ENCODE measurements around the gene L1CAM. TPM values are rescaled to one million over a fixed set of nuclear protein-coding genes. Genes with fewer than 3 reads are reported as not detected.

Gene L1CAM
- total RNA-seq, 1 experiment from 2014 or later: 49.5 TPM

DNA sequence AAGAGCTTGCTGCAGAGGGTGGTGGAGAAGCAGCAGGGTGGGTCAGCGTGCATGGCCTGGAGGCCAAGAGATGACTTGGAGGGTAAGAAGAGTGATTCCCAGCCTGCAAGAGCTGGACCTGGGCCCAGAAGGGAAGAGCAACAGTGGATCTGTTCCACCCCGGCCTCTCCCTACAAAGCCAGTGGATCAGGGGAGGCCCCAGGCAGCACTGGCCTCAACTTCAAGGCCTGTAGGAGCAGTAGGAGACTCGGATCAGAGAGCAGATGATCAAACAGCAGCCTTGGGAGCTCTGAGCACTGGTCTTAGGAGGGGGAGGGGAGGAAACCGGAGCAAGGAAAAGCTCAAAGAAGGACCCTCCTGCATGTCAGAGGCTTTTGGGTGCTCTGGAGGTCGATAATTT lies 7.6 kb downstream of the L1CAM start:
- DNase-seq (ENCODE audit: low read depth): no peak

DNA sequence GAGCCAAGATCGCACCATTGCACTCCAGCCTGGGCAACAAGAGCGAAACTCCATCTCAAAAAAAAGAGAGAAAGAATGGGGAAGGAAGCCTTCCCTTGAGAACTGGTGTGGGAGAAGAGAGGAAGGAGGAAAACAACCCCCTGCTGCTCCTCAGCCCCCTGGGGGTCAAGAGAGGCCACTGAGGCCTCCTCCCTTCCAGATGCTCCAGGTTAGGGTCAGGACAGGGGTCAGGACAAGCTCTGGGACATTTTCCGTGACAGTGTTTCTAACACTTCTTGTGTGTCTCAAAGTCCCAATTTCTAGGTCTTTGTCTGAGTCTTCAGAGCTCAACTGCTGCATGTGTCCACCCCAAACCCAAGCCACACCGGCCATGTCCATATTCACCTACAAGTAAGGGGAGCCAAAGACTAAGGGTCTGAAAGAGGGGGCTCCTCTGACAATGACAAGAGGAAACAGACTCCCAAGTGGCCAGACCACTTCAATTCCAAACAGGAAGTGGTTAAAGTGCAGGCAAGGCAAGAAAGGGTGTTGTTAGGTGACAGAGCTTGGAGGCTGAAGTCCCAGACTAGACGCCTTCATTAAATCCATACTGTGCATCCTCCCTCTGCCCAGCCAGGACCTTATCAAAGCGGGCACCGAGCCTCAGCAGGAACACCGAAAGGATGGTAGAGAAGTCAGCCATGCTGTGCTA lies 8.3 kb downstream of the L1CAM start:
- DNase-seq (ENCODE audit: low read depth): no peak

DNA sequence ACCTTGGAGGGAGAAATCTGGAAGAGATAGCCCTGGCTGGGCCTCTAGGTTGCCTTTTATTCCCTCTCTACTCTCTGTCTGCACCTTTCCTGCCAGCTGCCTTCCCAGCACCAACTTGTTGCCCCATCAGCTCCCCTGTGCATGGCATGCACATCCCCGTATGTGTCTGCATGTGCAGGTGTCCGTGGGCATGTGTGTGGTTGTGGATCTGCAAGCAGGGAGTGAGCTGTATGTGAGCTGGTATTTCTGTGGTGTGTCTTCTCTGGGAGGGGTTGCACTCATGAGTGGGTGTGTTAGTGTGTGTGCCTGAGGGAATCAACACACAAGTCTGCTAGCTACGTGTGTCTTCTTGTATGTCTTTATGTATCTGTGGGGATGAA lies 9.9 kb downstream of the L1CAM start:
- no peak for DNase-seq (ENCODE audit: low read depth)

DNA sequence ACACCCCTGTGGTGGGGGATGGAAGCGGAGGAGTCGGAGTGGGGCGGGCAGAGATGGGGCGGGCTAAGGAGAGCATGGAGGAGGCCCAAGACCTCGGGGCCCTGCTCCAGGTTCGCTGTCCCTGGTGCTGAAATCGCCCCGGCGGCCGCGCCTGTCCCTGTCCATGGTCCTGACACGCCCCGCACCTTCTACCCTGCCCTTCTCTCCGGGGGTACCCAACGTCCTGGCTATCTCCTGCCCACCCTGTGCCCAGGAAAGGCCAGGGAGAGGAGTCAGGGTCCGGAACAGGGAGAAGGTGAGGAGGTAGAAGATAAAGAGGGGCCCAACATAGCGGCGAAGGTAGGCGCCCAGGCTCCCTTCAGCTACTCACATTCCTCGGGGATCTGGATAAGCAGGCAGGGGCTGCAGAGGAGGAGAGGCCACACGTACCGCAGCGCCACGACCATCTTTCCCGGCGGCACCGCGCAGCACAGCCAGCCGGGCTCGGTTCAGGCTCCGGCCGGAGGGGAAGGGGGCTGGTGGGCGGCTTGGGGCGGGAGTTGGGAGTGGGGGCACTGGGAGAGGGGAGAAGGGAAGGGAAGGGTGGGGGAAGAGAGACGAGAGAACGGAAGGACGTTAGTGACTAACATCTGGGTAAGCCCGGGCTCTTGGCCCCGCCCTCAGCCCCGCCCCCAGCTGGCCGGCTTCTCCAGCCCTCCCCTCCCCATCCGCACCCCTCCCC lies 10.4 kb downstream of the L1CAM start:
- DNase-seq (ENCODE audit: low read depth): no peak

DNA sequence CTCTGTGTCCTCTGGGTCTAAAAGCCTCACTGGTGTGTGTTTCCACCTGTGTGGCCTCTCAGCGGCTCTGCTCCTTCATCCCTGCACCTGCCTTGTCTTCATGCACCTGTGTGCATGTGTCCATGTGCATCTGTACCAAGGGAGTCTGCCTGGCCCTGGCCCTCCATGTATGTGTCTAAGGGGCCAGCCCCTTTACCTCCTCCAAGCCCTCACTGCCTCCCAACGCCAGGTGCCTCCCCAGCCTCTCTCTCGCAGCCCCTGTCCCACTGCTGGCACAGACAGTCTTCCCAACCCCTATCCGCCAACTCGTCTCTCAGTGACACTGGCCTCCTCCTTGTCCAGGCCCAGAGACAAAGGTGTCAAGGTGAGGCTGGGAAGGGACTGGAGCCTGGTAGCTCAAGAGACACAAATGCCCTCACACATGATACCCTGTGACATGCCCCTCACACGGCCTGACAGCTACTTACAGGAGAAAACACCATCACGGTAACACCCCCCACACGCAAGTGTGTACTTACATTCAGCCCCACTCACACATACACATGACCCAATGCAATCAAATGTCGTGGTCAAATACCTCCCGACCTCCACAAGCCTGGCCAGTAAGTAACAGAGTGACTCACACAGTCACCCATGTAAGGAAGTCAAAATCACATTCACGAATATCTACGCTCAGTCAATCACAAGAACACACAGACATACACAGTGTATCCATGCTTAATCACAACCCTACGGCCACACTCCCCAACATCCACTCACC lies 11.4 kb downstream of the L1CAM start:
- DNase-seq (ENCODE audit: low read depth): no peak

DNA sequence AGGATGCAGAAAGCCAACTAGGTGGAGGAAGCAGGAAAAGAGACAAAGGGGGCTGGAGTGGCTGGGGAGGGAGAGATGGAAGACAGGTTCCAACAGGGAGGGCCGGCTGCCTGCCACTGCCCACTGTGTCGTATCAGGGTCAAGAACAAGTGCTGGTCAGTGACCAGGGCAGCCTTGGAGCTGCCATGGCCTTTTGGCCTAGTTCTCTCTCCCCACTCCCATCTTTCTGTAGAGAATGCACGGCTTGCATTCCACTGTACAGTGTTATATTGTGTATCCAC lies 11.9 kb downstream of the L1CAM start:
- DNase-seq (ENCODE audit: low read depth): no peak

DNA sequence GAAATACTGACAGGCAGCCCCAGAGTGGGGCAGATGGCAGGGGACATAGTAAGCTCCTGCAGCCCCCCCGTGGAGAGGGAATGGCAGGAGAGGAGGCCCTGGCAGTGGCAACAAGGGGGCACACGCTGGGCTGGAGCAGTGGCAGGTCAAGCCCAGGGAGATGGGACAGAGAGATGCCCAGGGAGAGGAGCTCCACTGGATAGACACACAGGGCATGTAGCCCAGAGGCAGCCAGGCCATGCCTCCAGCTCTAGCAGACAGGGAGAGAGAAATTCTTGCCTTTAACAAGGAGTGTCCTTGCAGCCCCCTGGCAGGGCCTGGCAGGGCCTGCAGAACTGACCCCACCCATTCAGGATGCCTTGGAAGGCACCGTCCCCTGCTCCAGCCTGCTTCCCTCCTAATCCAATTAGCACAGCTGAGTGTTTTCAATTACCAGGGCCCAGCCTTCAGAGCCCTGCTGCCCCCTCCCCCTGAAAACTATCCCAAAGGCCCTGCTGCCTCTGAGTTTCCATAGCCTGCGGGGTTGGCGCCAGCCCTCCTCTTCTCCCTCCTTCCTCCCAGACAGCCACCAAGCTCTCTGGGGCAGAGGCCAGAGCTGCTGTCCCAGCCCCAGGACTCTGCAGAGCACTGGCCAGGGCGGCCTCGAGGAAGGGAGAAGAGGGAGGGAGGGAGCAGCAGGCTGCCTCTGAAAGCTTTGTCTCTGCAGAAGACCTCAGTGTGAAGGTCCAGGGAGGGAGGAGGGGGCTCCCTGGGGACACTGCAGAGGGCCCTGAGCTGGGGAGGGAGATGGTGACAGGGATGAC lies 12.5 kb downstream of the L1CAM start:
- no peak for DNase-seq (ENCODE audit: low read depth)

DNA sequence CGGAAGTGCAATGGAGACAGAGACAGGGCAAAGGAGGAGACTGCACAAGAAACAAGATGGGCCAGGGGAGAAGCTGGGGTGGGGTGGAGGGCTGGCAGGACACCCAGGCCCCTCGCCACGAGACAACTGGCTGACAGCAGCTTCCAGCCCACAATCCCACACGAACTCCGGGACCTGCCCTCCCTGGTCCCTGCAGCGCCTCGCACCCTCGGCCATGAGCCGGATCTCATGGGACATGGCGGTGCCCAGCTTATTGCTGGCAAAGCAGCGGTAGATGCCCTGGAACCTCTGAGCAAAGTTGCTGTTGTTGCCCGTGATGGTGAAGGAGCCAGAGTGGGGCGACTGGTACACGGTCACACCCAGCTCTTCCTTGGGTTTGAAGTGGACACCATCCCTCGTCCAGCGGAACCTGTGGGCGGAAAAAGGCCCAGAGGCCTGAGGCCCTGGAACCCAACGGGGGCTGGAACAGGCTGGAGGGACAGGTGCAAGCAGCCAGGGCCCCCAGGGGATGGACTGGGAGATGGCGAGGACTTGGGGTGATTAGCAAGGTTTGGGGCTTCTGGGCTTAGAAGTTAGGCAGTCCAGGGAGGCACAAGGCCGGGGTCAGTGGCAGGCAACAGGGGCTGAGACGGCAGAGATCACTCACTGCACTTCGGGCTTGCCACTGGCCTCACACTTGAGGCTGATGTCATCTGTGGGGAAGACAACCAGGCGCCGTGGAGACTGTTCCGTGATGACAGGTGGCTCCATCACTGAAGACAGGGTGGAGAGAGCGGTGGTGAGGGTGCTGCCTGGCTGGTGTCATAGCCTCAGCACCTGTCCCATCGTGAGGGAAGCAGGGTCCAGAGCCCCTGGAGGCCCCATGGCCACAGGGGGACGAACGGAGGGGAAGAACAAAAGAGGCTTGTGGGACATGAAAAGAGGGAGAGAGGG lies 13.8 kb downstream of the L1CAM start:
- no peak for DNase-seq (ENCODE audit: low read depth)

DNA sequence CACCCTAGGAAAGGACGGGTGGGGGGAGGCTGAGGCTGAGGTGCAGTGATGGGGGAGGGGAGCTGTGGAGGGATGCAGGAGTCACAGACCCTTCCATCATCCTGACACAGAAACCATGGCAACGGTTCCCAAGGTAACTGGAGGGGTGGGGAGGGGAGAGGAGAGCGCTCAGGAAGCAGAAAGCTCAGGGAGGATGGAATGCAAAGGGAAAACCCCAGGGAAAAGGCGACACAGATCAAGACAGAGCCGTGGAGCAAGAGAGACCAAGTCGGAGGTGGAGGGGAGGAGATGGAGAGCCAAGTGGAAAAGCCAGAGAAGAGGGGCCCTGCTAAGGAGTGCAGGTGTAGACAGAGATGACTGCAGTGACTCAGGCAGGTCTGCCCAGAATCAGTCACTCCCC lies 14.5 kb downstream of the L1CAM start:
- DNase-seq (ENCODE audit: low read depth): no peak

DNA sequence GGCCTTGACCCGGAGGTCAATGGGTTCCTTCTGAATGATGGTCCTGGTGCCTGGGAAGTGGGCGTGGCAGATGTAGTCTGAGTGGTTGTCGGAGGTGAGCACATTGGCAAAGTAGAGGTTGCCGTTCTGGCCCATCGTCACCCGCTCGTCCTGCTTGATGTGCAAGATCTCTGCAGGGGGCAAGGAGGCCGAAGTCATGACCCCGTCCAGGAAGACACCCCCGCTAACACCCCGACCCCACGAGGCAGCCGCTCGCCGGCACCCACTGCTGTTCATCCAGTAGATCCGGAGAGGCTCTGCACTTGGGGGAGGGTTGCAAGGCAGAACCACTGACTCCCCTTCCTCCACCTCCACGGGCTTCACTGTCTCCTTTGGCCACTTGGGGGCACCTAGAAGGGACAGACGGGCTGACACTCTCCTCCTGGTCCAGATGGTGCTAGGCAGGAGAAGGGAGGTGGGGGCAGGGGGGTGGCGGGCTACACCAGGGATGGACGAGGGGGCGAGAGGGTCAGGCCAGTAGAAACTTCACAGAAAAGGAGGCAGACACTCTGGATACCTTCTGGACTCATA lies 15.1 kb downstream of the L1CAM start:
- no peak for DNase-seq (ENCODE audit: low read depth)

DNA sequence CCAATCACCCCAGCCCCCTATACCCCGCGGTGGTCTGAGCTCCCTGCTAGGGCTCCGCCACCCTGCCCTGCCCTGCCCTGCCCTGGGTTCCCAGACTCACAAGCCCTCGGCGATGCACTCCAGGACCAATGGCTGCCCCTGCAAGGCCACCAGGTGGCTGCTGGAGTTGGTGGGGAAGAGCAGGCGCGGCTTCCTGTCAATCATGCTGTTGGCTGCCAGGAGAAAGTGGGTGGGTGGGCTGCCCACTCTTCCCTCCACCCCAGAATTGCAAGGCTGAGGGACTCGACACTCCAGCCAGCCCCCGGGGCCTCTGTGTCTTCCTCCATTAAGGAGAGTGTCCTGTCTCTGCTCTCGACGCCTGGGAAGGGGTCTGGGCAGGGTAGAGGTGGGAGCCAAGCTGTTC lies 15.7 kb downstream of the L1CAM start:
- no peak for DNase-seq (ENCODE audit: low read depth)

DNA sequence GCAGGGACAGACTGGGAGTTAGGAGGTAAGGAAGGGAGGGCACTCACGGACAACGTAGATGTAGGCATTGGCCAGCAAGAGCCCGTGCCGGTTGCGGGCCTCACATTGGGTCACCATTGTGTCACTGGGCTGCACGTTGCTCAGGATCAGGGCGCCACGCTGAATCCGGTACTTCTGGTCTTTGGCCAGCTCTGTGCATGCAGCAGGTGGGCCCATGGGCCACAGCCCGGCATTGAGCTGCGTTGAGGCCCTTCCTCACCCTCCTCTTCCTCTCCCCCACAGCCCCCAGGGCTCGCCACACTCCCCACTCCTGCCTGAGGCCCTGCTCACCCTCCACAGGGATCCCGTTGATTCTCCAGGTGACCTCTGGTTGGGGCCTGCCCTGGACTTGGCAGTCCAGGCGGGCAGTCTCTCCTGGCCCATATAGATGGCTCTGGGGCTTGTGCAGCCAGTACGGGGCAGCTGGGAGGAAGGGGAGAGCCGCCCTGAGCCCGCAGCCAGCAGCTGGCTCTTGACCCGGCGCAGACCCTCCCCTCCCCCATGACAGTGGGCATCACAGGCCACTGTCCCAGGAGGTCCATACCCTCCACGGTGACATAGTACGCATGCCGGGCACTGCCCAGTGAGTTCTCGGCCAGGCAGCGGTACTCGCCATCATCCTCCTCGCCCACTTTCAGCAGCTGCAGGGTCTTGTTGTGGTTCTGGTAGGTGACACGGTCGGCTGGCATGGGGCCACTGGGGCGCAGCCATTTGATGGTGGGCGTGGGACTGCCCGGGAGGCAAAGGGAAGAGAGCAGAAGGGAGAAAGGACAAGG lies 16.3 kb downstream of the L1CAM start:
- DNase-seq (ENCODE audit: low read depth): no peak

DNA sequence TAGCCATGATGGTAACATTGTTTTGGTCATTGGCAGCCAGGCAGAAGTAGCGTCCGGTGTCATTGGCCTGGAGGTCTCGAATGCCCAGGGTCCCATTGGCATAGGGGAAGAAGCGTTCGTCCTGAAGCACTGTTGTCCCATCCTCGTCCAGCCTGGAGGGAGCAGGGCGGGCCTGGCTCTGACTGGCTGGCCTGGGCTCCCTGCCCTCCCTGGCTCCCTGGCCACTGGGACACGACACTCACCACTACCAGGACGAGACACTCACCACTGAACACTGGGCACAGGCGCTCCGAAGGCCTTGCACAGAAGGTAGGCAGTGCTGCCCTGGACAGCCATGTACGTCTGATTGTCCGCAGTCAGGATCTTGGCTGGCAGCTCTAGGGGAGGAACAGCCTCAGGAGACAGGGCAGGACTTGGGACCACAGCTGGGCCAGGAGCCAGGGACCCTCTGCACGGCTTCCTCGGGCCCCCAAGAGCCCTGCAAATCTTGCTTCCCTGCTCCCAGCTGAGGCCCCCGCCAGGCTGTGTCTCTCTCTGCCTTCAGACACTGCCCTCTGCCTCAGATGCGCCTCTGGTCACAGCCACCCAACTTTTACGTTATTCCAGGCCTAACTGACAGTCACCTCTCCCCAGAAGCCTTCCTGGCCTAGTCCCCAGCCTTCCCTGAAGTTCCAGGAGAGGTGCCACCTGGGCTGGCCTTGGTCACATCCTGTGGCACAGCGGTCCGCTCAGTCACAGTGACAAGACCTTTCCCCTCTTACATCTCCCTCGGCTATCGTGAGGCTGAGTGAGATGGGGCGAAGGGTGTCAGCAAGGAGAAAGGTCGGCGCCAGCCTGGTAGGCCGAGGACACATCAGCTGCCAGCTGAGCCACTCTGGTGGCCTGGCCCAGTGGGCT lies 17.1 kb downstream of the L1CAM start:
- DNase-seq (ENCODE audit: low read depth): no peak

DNA sequence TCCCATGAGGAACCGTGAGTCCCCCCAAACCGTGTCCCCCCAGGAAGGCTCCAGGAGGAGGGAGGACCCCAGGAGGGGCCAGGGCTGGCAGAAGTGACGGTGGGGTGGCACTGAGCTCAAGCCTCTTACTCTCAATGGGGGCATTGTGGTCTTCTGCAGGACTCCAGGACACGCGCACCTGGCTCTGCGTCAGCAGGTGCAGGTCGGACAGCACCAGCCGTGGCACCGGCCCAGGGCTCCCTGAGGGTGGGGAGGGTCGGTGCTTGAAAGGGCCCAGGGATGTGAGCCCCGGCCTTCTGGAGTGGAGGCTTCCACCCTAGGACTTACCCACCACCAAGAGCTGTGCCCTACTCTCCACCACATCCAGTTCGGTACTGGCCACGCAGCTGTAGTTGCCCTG lies 18.3 kb downstream of the L1CAM start:
- no peak for DNase-seq (ENCODE audit: low read depth)

DNA sequence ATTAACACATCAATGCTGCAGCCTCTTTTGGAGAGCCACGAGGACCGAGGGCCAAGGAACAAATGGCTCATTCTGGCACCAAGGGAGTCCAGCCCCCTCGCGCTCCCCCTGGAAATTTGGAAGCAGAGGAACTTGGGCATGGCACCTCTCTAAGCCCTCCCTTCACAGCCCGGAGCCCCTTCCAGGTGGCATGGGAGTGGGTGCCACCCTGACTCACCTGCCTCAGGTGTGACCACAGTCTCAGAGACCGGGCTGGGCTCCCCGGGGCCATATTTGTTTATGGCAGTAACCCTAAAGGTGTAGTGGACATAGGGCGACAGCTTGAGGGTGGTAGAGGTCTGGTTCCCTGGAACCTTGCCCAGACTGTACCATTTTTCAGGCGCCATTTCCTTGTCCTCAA lies 18.8 kb downstream of the L1CAM start:
- no peak for DNase-seq (ENCODE audit: low read depth)

DNA sequence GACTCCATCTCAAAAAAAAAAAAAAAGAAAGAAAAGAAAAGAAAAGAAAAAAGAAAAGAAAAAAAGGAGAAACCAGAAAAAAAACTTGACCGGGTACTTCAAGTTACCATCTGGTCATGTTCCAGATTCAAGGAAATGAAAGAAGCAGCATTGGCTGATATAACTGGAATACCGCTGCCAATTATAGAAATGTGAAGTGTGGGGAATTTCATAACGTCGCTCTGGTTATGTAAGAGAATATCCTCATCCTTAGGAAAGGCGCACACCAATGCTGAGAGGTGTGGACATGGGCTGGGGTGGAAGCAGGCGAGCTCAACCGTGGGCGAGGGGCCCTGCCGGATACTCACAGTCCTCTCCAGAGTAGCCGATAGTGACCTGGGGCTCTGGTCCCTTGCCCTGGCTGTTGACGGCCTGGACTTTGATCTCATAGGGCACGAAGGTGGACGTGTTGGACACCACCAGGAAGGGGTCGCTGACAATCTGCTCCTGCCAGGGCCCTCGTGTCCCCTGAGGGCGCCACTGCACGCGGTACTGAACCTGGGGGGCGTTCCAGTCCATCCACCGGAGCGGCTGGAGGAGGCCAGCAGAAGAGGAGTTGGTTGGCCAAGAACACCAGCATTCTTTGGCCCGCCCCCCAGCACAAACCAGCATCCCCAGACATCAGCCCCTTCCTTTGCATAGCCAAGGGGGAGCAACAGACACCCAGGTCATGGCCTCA lies 19.5 kb downstream of the L1CAM start:
- DNase-seq (ENCODE audit: low read depth): no peak

DNA sequence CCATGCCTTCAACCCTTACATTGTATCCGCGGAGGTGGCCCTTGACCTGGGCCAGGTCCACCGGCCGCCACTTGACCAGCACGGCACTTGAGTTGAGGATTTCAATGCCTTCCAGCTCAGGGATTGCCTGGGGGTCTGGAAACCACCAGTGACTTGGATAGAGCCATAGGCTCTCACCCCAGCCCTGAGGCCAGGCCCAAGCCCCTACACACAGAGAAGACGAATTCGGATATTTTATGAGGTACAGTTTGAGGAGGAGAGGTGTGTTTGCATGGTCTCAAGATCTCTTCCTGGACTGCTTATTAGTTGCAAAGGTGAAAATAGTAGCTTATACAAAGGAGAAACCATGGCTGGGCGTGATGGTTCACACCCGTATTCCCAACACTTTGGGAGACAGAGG lies 20.3 kb downstream of the L1CAM start:
- no peak for DNase-seq (ENCODE audit: low read depth)

DNA sequence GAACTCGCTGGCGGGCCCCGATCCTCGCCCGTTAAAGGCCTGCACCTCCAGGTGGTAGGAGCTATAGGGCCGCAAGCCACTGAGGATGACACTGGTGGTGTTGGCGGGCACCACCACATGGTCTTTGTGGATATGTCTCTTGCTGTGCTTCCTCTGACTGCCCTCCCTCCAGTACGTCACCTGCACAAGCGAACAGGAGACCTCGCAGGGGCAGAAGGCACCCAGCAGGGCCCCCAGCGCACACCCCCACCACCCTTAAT lies 20.7 kb downstream of the L1CAM start:
- no peak for DNase-seq (ENCODE audit: low read depth)
